Colonic mucosa (tissue), 4 donors: ENCODE data around the gene NTNG1. TPM values are rescaled to one million over a fixed set of nuclear protein-coding genes. Genes with fewer than 3 reads are reported as not detected.

Source experiments
- DNase-seq: peaks from one replicate; pipeline ENCODE4 v3.0.0-alpha.2; 2020
- H3K27ac ChIP-seq: fragments of 200-600 bp; one replicate; pipeline ENCODE4 v1.8.0; 2021
- H3K27me3 ChIP-seq: fragments of 200-600 bp; one replicate; pipeline ENCODE4 v1.8.0; 2021
- H3K36me3 ChIP-seq: fragments of 200-600 bp; one replicate; pipeline ENCODE4 v1.8.0; 2021
- H3K4me1 ChIP-seq: fragments of 200-600 bp; one replicate; pipeline ENCODE4 v1.8.0; 2021; ENCODE audit warnings: mild to moderate bottlenecking
- H3K4me3 ChIP-seq: fragments of 200-600 bp; one replicate; pipeline ENCODE4 v1.8.0; 2021
- H3K9ac ChIP-seq, 2 donors: one replicate each; pipeline ENCODE4 v1.7.0; 2013; ENCODE audit warnings: control low read depth in 2 of 2, low read depth in 2 of 2, low read length in 2 of 2
- H3K9me3 ChIP-seq: fragments of 200-600 bp; one replicate; pipeline ENCODE4 v1.8.0; 2021
- intact Hi-C: fragments of 100-400 bp; cut with DNase I; formaldehyde crosslinking; loops from one replicate; pipeline ENCODE4 v1.14.1; 2022
- total RNA-seq, 2 donors: library from RNA; stranded (reverse); fragmentation: NEBNext Ultra II Directional in 1 of 2; extraction: Animal tissue kit (Norgen Biotek cat#: 25700) in 1 of 2; gene quantifications; one replicate each; pipeline ENCODE4 v1.2.1, GENCODE V29; 2021
- TF ChIP-seq, protein P1 (sequence below): fragments of 200-600 bp; IDR thresholded peaks from one replicate; pipeline ENCODE4 v1.8.0; 2022; ENCODE audit warnings: antibody characterized with exemption, mild to moderate bottlenecking
- donor health status: healthy.
- donor health status: DM: no; HTN: no; CAD: no.
- donor health status: DM: no; HTN: no; CAD: no.

The NTNG1 gene
- total RNA-seq, 2 donors from 2014 or later = 0.30 to 0.88 TPM

- no peak for DNase-seq
- Histone ChIP-seq H3K9me3 (no peaks in the 10 kb centered on the region), H3K9ac (no peak overlapping the region), H3K4me1 (no peaks in the 10 kb centered on the region), H3K27me3 (no peaks in the 10 kb centered on the region), H3K27ac (no peak overlapping the region), H3K4me3 (no peak overlapping the region), H3K36me3 (no peaks in the 10 kb centered on the region)
- intact Hi-C loops = no loop called here
- TF ChIP-seq, protein P1, sequence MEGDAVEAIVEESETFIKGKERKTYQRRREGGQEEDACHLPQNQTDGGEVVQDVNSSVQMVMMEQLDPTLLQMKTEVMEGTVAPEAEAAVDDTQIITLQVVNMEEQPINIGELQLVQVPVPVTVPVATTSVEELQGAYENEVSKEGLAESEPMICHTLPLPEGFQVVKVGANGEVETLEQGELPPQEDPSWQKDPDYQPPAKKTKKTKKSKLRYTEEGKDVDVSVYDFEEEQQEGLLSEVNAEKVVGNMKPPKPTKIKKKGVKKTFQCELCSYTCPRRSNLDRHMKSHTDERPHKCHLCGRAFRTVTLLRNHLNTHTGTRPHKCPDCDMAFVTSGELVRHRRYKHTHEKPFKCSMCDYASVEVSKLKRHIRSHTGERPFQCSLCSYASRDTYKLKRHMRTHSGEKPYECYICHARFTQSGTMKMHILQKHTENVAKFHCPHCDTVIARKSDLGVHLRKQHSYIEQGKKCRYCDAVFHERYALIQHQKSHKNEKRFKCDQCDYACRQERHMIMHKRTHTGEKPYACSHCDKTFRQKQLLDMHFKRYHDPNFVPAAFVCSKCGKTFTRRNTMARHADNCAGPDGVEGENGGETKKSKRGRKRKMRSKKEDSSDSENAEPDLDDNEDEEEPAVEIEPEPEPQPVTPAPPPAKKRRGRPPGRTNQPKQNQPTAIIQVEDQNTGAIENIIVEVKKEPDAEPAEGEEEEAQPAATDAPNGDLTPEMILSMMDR = no peak
These were observed 317.1 kb downstream of the NTNG1 start for GRCh38 chr1:107457989-107458388.

DNA sequence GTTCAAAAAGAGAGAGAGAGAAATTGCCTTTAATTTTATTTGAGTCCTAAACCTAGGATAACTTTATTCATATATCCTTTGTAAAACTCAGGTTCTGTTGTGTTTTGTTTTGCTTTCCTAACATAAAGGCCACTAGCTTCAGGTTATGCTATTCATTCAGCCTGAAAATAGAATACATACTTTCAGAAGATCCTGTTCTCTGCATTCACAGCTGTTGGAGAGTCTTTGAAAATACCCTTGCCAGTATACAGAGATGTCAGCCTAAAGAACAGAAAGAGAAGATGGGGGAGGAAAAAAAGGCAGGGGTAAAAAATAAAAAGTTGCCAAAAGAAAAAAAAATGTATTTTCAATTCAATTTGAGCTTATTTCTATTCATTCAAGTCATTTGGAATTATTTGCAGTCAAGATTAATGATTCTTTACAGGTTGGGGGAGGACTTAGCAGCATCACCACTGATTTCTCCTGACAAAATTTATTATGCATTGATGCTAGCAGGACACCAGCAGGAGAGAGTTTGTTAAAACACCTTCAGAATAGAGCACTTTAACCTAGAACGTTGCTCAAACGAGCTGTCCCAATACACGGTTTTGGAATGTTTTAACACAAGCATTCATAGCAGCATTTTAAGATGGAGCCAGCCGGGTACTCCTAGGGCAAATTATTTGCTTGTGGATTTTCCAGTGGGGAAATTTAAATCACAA is 318.5 kb downstream of the NTNG1 start:
- Histone ChIP-seq H3K4me3 (no peak overlapping the region), H3K27me3 (no peaks in the 10 kb centered on the region), H3K9ac (no peak overlapping the region), H3K27ac (no peak overlapping the region), H3K4me1 (no peaks in the 10 kb centered on the region), H3K9me3 (no peaks in the 10 kb centered on the region), H3K36me3 (no peaks in the 10 kb centered on the region)
- intact Hi-C loops = no loop called here
- TF ChIP-seq, protein P1 = no peak
- DNase-seq = no peak

DNA sequence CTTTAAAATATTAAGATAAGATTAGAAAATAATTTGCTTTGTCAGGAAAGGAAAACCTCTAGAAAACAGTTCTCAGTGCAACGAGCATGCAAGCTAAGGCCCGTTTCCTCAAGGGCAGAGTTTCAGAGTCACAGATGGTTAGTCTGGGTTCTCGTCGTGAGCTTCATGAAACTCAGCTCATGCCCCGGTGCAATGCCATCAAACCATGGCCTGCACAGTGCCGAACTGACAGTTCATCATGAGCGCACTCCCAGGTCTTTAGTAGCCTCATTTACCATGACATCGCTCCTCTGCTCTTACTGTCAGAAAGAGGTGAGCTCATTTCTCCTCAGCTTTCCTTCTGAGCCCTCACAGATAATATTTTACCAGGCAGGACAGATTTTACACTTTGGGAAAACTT is 319.2 kb downstream of the NTNG1 start:
- Histone ChIP-seq H3K36me3 (no peaks in the 10 kb centered on the region), H3K9ac (no peak overlapping the region), H3K9me3 (no peaks in the 10 kb centered on the region), H3K4me1 (no peaks in the 10 kb centered on the region), H3K27ac (no peak overlapping the region), H3K27me3 (no peaks in the 10 kb centered on the region), H3K4me3 (no peak overlapping the region)
- DNase-seq = no peak
- TF ChIP-seq, protein P1 = no peak
- intact Hi-C loops = no loop called here

- Histone ChIP-seq H3K27me3 (no peaks in the 10 kb centered on the region), H3K4me3 (no peak overlapping the region), H3K4me1 (no peaks in the 10 kb centered on the region), H3K36me3 (no peaks in the 10 kb centered on the region), H3K9me3 (no peaks in the 10 kb centered on the region), H3K27ac (no peak overlapping the region), H3K9ac (no peak overlapping the region)
- intact Hi-C loops = no loop called here
- no peak for DNase-seq
- TF ChIP-seq, protein P1 = no peak
These were observed 324.0 kb downstream of the NTNG1 start for GRCh38 chr1:107464827-107465226.

GRCh38 chr1:107467286-107467685 is 326.4 kb downstream of the NTNG1 start:
- no peak overlapping the region for H3K9ac ChIP-seq
- H3K27me3 ChIP-seq = no peaks in the 10 kb centered on the region
- no peaks in the 10 kb centered on the region for H3K4me1 ChIP-seq
- no peak for DNase-seq
- TF ChIP-seq, protein P1 = no peak
- no peaks in the 10 kb centered on the region for H3K36me3 ChIP-seq
- H3K27ac ChIP-seq = no peak overlapping the region
- intact Hi-C loops = no loop called here
- no peaks in the 10 kb centered on the region for H3K9me3 ChIP-seq
- no peak overlapping the region for H3K4me3 ChIP-seq
